Limb (tissue), 2 donors: ENCODE data around the gene TPPP3.
"Not testable (repeated sequence)": the region's sequence is repeated elsewhere in the genome, so short reads cannot be mapped to it uniquely, and the experiment has no call there.

Source experiments
- DNase-seq, 2 donors: peaks; one replicate each; pipeline ENCODE4 v3.0.0-alpha.2; 2016; ENCODE audit errors: extremely low spot score in 2 of 2

Gene TPPP3

DNA sequence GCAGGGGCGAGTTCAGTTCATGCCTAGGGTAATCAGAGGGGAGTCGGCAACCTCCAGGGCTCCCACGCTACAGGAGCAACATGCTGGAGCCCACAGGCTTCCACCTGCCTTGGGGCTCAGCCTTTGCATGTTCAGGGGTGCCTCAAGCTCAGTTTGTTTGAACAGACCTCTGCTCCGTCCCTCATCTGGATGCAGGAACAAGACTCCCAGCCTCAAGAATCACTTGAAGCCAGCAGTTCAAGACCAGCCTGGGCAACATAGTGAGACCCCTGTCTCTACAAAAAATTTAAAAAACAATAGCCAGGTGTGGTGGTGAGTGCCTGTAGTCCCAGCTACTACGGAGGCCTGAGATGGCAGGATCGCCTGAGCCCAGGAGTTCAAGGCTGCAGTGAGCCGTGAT is 32.7 kb upstream of the TPPP3 start:
- no peak for DNase-seq

DNA sequence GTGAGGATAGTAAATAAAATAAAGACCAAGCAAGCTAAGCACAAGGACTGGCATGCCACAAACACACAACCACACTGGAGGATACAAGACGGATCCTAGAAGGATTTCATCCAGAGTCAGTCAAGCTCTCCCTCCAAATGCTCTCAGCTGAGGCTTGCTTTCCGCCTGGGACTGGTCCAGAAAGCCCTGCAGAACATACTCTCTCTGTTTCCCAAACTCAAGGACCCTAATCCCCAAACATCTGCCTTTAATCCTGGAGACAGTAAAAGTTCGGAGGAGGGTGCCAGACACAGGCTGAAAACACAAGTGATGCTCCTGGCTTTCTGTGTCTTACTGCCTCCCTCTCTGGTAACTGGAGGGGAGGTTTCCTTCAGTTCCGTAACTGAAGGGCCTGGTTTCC is 32.3 kb upstream of the TPPP3 start:
- no peak for DNase-seq

DNA sequence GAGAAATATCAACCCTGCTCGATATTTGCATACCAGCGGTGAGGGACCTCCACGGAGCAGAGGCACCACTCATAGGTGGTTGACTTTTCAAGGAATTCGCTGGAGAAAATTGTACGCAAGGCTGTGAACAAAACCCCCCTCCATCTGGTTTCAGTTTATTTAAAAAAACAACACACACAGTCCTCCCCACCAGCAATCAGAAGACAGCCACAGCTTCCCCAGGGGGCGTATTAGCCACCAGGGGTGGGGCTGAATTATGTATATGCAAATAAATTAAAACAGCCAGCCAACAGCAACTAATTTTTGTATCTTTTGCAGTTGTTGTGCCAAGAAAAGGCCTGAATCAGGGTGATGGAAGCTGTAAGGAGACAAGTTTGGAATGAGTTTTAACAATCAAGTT is 31.8 kb upstream of the TPPP3 start:
- no peak for DNase-seq

DNA sequence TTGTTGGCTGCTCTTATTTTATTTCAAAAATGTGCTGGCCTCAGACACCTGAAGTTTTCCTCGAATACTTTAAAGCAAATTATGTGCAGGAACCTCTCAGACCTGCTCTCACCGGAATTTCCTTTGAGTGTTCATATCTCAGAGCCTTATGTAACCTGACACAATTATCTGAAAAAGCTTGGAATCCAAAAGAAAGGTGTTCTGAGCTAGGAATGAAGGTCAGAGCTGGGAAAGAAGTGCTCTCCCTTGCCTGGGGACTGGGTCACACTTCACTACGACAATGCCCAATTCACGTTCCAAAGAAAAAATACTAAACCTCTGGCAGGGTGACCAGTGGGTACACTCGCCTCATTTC is 30.9 kb upstream of the TPPP3 start:
- no peak for DNase-seq

DNA sequence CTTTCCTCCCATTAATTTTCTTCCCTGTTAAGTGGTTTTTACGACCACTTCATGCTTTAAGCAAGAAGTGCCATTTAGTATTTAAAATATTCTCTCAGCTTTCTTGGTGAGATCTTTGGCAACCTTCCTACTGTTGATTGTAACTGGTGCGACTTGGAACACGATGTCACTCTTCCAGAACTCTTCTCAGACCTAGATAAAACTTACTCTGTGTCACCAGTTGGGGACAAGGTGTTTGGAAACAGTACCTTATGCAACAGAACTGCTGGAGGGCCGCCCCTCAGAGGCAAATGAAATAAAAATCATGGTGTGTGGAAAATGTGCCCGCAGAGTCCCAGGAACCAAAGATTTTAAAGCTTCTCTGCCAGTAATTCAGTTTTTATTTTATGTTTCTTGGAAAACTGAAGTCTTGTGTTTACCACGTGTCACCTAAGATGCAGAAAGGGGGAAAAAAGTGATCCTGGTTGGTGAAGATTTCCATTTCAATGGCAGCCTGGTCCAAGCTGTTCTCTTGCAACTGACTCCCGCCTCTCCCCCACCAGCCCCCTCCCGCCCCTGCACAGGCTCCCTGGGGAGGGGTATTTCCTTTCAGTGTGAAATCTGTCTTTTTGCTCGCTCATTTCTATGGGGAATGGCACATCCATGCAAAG is 30.4 kb upstream of the TPPP3 start:
- DNase-seq, result no peak

DNA sequence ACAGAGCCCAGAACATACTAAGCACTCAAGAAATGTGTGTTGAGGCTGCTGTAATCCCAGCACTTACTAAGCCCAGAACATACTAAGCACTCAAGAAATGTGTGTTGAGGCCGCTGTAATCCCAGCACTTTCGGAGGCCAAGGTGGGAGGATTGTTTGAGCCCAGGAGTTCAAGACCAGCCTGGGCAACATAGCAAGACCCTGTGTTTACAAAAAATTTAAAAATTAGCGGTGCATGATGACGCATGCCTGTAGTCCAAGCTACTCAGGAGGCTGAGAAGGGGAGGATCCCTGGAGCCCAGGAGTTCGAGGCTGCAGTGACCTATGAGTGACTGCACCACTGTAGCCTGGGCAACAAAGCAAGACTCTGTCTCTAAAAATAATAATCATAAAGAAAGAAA is 29.7 kb upstream of the TPPP3 start:
- DNase-seq, result no peak

DNA sequence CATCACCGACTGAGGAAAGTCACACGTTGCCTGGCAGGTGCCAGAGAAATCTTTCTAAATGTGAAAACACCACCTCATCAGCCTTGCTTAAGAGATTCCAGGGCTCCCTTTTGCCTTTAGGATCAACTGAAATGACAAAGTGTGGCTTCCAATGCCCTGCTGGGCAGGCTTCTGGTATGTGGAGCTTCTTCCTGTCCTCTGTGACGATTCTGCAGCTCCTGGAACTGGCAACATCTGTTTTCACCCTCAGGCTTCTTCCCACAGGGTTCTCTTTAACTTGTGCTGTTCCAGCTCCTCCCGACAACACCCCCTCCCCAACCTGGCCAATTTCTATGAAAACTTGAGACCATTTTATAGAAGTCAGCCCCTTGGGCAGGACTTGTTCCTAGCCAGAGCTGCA is 27.7 kb upstream of the TPPP3 start:
- DNase-seq, result no peak

DNA sequence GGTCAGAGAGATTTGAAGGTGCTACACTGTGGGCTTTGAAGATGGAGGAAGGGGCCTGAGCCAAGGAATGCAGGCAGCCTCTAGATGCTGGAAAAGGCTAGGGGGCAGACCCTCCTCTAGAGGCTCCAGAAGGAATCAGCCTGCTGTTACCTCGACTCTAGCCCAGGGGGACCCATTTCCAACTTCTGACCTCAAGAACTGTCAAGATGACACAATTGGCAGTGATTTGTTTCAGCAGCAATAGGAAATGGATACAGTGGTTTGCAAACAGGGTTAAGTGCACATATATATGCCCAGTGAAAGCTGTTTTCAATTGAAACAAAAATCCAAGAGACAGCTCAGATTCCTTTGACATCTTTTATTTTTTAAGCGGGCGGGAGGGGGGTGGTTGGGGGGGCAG is 26.6 kb upstream of the TPPP3 start:
- DNase-seq, result no peak

DNA sequence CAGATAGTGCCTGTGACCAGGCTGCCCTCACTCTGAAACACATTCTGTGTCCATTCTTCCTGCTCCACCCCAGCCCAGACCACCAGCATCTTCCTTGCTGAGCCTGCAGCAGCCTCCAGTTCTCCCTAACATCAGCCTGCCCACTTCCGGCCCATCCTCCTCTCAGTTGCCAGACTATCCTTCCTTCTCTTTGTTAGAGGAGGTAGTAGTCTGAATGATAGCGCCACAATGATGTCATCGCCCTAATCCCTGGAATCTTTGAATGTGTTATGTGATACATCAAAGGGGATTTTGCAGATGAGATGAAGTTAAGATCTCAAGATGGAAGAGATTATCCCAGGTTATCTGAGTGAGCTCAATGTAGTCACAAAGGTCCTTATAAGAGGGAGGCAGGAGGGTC is 26.2 kb upstream of the TPPP3 start:
- DNase-seq, result no peak

DNA sequence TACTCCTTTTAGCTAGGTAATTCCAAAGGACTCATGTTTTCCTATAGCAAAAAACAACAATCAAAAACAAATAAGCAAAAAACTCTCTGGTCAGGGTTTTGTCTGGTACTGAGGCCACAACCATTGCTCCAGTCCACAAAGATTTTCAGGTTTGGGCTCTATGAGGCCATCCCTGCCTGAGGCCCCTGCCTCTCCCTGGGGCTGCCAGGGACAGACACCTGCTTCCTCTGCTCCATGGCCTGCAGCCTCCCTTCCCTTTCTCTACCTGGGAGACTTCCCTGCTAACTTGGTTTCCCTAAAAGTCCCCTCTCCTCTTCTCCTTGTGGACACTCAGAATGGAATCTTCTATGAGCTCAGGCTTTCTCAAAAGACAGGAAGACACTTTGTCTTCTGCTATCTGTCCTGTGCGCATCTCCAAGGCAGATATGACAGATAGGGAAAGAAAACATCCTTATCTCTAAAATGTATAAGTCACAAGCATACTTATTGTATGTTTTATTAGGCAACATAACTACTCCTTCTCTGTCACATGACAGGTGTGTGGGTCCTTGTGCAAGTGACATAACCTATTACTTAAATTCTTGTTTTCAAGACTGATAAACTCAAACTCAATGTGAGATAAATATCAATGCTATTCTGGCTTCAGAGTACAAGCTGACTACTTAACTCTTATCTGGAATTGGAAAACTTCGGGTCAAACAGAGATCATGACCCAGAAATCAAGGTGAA is 24.2 kb upstream of the TPPP3 start:
- DNase-seq, result no peak

DNA sequence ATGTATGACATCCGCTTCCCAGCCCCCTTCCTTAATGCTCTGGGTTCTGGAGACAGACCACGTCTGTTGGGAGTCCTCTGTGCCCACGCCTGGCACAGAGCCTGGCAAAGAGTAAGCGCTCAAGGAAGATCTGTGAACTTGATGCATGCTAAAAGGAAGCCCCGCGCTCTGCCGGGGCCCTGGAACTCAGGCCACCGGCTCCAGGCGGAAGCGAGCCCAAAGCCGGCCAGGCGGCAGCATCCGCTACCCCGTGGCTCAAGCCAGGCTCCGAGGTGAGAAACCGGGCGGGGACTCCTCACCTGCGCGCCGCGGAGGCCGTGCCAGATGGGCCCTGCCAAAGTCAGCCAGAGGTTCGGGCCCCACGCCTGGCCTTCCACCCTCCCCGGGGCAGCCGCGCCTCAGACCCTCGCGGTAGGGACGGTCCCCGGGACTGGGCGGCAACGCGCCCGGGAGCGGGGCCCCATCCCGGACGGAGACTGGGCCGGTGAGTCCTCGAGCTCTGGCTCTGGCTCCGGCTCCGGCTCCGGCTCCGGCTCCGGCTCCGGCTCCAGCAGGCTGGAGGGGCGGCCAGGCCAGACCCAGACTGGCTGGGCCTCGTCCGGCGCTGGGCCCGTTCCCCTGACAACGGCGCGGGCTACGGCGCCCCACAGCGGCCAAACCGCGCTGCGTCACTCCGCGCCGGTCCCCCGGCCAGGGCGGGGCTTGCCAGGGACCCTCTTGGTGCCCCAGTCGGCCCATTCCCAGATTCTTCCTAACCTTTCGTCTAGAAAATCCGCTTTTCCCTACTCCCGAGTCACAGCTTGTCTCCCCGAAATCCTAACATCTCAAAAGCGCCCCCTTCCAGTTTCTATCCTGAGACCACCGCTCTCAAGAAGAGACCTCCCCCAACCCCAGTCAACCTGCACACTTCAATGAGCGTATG is 22.8 kb upstream of the TPPP3 start, which contains the start of gene ZDHHC1:
Gene ZDHHC1 (minus strand): TSS at position 606 of the 922 bp plus-strand sequence. CDS start 8,702 bp downstream, outside the sequence.
- peak; percentile 72 to 91 for DNase-seq

DNA sequence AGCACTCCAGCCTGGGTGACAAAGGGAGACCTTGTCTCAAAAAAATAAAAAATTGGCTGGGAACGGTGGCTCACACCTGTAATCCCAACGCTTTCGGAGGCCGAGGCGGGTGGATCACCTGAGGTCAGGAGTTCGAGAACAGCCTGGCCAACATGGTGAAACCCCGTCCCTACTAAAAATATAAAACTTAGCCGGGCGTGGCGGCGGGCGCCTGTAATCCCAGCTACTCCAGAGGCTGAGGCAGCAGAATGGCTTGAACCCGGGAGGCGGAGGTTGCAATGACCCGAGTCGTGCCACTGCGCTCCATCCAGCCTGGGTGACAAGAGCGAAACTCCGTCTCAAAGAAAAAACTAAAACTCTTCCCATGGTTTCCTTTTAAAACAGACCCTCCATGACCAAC is 22.1 kb upstream of the TPPP3 start:
- DNase-seq, result not testable (repeated sequence)

DNA sequence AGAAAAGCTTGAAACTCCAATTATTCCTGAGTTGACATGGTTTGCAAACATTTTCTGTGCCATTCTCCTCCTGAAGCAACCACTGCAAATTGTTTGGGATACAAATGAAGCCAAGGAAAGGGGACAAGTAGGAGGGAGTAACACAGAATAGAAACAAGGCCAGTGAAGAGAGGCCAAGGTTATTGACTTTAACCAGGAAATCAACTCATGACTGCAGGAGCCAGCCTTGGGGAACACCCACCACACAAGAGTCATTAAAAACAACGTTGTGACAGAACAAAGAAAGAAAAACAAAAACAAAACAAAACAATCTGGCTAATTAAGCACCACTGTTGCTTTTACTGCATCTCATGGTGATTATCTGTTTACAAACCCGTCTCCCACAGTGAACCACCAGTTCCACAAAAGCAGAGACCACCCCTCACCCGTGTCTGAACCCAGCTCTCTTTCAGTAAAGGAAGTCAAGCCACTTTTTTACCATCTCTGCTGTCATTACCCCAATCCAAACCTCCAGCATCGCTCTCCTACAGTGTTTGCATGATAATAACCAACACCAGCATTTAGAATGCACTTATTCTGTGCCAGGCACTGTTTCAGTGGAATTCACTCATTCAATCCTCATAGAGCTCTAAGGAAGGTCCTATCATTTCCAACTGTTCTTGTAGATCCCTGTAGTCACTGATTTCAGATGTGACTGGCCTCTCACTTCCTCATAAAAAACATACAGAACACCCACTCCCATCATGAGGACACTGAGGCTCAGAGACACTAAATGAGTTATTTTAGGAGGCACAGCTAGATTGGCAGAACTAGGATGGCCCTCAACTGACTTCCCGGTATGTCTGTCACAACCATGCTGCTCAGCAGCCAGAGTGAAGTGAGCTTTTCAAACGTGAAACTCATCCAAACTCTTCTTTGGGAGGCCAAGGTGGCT is 20.9 kb upstream of the TPPP3 start:
- DNase-seq, result no peak

DNA sequence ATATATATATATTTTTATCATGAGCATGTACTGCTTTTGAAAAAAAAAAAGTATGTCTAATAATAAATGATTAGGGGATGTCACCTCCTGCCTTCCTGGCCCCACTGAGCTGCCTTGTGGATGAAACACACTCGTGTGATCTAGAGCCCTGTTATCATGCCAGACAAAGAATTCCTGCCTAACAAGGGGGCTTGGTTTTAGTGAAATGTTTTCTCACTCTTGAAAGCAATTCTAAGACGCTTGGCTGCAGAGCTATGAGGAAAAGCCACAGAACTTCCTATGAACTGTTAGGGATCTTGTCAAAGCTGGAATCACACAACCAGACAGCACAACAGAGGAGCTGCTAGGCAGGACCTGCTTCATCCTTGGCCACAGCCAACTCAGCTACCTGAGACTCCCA is 19.0 kb upstream of the TPPP3 start:
- DNase-seq, result no peak

DNA sequence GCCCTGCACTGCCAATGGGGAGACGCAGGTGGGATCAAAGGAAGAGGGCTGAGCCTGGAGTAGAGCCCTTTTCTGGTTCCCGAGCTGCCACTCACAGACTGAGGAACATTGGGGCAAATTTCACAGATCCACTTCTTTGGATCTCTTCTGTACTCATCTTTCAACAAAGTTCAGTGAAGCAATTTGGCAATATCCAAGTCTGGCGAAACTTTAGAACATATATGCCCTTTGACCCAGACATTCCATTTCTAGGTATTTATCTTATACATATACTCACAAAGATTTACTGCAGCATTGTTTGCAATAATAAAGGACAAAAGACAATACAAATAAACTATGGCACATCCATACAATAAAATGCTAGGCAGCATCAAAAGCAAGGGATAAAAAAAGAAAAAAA is 18.0 kb upstream of the TPPP3 start:
- DNase-seq, result no peak

DNA sequence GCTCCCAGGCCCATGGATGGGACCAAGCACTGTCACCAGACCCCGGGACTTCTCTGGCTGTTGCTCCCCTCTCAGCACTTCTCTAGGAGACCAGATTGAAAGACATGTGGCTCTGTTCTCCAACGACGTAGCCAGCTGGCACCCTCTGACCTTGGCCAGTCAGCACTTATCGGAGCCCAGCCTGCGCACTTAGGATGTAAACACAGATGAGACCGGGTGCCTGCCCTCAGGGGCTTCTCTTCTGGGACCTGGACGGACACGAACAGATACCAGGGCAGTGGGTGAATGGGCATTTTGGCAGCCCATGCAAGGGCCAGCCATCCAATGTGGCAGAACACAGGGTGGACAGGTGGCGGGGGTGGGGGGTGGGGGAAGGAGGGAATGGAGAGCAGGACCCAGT is 16.3 kb upstream of the TPPP3 start:
- no peak for DNase-seq

DNA sequence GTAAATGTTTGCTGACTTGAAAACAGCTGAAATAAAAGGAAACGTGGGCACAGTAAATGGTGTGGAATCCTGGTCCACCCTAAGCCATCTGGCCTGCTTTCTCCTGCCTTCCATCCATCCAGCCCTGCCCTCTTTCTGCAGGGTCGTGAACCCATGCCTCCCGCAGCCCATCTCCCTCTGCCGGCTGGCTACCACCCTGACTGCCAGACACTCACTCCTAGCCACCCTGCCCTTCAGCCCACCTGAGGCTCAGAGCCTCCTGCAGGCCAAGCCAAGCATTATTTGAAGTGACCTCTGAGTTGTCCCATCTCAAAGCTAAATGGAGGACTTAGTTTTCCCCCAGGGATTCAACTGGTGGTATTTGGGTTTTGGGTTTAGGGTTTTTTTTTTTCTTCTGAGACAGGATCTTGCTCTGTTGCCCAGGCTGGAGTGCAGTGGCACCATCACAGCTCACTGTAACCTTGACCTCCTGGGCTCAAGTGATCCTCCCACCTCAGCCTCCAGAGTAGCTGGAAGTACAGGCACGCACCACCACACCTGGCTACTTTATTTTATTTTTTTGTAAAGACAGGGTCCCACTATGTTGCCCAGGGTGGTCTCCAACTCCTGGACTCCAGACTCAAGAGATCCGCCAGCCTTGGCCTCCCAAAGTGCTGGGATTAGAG is 14.6 kb upstream of the TPPP3 start:
- DNase-seq, result no peak

DNA sequence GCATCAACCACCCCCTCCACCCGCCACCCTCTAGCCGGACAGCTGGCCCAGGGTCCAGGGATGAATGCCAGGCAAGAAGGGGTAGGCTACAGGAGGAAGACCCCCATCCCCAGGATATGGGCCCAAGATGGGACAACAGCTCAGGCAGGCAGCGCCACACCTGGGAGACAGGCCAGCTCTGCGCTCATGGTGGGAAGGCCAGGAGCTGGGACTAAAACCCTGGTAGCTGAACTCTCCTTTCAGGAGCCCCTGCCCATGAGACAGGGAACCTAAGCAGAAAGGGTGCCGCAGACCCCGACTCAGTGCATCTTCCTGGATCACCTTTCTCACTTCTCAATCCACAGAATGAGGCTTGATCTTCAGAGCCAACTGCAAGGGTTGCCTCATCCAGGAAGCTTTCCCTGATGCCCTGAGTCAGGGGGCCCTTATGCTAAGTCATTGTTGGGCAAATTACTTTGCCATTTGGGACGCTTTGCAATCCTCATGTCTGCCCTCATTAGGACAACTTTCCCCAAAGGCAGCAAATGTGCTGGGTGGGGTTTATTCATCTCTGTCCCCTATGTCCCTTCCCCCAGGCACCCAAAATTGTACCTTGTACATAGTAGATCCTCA is 14.0 kb upstream of the TPPP3 start:
- DNase-seq, result no peak

DNA sequence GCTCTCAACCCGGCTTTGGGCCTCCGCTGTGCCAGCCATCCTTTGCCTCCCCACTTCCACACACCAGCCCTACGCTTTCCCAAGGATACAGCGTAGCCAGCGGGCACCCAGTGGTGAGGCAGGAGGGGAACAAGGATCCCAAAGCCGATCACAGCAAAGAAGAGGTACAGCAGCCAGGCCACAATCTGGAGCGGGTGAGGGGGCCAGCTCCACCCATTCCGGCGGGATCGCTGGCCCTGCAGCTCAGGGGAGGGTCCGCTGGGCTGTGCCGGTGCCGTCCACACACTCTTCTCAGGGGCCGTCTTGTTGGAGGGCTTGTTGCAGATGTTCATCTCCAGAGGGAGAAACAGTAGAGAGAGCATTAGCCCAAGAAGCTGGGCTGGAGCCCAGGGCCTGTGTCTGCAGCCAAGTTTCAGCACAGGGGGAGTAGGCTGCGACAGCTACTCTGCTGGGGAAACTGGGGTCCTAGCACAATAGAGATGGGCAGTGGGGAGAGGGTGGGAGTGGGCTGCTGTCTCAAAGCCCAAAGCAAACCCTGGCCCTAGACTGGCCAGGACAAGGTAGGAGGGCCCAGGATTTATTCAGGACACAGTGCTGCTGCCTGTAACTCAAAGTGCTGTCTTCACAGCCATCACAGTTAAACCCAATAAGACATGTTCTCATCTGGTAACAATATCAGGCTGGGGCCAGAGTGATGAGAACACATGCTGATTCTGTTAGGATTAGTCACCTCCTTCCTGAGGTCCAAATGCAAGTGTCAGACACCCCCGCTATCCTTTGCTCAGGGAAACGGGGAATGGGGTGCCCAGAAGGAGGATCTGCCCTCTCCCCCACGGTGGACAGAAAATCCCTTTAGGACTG is 13.0 kb upstream of the TPPP3 start:
- peak in 1 of 2 donors; percentile 56 for DNase-seq
